Stimulated activated CD8-positive, alpha-beta memory T cell treated with anti-CD3 and anti-CD28 coated beads, Interleukin-4, amount 100 ng/mL, for 4 hours (primary cell): ENCODE data around the gene TTC21B.

Experiments
- DNase-seq, 2 donors: peaks; one replicate each; pipeline ENCODE4 v3.0.0-alpha.2; 2020; ENCODE audit warnings: low read depth in 2 of 2, low spot score in 1 of 2

The TTC21B gene

DNA sequence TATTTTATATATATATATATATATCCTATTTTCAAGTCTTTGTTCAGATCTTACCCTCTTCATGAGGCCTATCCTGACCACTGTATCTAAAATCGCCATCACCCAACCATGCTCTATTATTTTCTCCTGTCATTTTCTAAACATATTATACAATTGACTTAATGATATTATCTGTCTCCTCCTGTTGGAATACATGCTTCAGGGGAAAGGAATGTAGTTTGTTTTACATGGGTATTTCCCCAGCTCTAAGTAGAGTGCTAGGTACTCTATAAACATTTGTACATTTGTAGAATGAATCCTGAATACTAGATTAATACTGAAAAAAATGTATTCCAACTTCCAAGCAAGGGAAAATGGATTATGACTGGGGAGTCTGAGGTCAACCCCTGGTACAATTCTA lies 26.2 kb downstream of the TTC21B start:
- no peak for DNase-seq

DNA sequence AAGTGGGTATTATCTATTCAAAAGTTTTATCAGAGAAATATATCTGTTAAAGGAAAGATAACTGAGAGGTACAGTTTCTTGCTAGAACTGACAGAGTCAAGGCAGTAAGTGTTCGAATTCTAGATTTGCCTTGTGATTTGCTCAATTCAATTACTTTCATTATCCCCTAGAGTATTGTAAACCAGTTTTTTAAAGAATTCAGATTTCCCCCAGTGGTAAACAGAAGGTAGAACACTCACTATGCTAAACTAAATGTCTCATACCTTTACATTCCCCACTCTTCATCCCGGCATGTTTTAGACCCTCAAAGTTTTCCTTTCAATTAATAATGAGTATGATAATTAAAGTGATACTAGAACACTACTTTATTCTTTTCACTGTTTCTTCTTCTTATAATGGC lies 28.6 kb downstream of the TTC21B start:
- no peak for DNase-seq

DNA sequence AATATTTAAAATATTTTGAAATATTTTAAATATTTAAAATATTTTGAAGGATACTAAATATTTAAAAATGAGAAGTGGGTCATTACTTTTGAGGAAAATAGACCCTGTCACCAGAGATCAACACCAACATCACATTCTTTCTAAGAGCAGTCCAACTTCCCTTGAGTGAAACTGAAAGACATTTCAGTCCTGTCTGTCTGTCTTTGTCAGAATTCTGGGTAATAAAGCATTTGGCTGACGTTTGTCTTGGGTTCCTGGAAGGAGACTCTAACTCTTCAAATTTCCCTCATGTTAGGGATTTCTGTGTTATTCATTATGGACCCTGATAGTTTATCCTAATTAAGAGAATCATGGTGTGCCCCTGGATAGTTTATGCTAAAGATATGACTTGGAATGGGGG lies 32.8 kb downstream of the TTC21B start:
- DNase-seq: no peak

DNA sequence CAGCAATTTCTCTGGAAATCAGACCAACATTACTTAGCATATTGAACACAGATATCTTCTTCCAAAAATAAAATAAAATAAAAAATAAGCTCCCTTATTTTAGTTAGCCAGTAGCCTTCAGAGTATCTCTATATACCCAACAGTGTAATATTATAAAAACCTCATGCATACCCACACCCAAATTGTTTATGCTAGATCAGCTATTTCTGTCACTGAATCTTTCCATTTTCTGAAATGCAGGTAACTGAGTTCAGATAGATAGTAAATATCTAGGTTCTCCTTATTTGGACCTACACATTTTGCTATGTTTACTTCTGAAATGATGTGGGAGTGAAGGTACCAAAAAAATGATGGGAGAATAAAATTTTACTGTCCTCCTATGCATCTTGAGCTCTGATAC lies 39.9 kb downstream of the TTC21B start:
- DNase-seq: no peak

DNA sequence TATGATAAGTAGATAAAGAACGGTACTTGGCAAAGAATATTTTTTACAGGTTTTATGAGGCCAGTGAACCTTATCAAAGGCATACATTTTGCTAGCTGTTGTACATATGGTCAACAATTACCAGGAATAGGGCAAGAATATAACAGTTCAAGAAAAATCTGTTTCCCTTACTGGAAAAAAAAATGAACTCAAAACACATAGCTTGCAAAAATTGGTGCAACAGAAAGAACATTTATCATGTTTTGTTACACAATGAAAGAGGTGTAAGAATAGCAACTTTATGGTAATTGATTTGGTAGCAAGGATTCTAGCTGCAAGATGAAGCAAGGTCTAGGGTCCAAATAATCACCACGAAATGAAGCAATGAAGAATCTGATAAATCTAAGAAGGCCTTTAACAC lies 41.6 kb downstream of the TTC21B start:
- DNase-seq: no peak

DNA sequence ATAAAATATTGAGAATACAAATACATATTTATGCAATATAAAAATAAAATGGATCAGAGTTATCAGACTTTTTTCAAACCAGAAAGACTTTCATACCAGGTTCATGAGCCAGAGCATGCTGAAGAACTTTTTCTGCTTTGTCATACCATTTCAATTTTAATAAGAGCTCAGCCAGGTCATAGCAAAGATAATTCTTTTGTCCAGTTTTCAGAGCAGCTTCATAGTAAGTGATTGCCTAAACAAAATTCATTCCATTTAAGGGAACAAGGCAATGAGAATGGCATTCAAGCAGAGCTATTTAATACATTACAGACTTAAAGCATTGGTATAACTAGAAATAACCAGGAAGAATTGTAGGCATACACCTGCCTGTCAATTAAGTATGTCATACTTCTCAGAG lies 42.3 kb downstream of the TTC21B start:
- DNase-seq: no peak

DNA sequence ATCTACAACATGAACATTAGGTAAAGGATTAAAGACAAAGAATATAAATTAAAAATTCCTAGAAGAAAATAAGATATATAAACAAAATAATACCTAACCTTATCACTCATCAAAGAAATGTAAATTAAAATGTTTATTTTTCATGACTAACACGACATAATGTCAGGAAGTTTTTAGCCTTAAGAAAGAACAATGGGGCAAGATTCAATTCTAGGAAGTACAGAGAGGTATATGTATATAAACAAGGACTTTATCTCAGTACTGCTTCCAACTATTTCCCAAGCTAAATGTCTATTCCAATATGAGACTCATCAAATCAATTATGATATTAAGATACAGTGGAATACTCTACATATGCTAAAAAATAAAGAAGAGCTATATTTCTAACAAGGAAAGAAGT lies 44.1 kb downstream of the TTC21B start:
- DNase-seq: no peak

DNA sequence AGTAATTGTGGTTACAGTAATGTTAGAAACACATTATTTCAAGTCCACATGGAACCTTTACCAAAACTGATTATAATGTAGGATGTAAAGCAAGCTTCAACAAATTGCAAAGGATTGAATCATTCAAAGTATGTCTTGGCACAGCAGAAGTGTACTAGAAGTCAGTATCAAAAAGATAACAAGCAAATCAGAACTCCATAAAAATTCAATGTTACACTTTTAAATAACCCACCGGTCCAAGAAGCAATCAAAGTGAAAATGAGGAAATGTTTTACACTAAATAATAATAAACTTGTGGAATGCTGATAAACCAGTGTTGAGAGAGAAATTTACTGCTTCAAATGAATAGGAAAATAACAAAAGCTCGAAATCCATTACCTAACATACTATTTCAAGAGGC lies 47.7 kb downstream of the TTC21B start:
- no peak for DNase-seq

DNA sequence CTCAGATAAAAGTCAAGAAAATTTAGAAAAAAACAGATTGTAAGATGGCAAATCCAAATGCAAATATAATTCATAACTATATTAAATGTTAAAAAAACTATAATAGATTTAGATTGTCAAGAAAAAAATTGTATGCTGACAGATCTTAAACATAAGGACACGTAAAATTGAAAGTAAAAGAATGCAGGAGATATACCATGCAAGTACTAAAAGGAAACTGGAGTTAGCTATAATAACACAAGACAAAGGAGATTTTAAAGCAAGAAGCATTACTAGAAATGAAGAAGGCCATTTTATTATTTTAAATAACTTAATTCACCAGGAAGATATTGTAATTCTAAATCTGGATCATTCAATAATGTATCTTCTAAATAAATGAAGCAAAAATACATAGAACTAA lies 48.3 kb downstream of the TTC21B start:
- no peak for DNase-seq

DNA sequence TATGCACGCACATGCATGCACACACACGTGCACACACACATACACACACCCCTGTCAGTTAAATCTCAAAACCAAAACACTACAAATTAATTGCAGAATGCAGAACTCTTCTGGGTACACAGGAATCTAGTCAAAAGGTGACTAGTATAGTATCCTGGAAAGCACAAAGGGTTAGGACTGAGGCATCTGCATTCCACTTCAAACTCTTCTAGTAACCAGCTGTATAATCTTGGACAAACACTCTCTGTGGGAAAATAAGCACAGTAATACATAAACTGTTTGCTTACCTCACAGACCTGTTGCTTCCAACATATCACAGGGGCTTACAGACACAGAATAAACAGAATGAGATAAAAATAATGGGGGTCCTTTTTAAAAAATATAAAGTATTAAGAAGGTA lies 49.1 kb downstream of the TTC21B start:
- DNase-seq: no peak

DNA sequence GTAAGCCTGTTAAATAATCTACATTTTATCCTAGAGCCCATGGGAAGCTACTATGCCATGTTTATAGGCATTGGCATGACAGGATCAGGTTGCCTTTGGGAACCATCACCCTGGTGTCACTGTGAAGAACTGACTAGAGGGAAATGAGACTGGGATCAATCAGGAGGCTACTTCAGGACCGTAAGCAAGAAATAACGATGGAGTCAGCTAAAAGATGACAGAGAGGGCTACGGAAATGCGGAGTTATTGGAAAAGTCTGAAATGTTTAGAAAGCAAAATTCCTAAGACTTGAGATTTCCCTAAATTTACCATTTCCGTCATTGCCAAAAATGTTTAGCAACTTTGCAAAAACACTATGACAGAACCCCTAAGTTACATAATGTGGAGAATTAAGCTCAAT lies 50.2 kb downstream of the TTC21B start:
- DNase-seq: no peak

DNA sequence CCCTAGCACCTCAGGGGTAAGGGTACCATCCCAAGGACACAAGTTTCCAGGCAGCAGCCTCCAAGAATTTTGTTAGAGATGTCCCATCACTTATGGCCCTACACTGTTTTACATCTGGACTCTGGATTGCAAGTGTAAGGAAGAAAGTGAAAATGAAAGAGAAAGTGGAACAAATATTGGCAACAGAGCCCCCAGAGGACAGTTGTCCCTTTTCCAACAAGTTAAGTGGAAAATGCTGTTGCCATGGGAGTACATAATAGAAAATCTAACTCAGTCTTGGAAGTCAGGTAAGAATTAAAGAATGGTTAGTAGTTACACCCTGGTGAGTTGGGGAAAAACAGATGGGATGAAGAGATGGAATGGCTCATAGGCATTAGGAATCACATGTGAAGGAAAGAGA lies 50.6 kb downstream of the TTC21B start:
- no peak for DNase-seq

DNA sequence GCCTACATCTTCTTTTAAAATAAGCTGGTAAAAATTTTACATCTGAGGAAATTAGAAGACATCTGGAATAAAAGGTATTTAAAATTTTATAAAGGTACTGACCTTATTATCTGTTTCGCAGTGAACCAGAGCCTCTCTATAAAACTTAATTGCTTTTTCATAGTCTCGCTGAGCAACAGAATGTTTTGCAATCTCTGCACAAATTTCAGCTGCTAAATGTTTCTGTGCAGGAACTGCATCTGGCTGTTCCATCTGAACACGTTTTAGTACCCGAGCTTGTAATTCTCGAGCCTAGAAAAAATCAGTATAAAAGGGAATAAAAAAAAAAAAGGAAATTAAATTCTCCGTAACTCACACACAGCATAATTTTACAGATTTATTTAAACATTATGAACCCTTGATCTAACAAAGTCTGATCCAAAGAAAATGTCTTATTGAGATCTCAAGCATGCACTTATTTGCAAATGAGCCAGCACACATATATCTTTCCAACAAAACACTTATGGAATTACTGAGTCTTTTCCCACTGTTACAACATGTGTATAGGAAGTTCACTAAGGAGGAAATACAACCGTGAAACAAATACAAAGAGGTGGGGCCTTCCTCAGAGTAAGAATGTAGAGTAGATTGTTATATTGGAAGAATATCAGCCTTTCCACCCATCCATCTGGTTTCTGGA lies 51.8 kb downstream of the TTC21B start:
- DNase-seq: no peak

DNA sequence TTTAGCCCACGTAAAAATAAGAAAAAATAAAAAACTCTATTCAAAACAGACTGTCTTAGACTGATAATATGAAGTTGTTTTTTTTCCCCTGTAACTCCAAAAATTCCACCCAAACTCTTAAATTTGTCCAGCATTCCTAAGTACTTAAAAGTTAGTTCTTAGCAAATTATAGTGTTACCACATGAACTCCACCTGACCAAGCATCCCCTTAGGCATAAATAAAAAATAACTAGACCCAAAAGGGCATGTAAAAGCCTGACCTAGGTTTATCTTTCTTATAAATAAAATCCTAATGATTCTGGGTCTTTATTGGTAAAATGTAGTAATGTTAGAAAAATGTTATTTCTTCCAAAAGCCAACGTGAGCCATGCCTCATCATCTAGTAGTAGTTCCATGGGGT lies 54.3 kb downstream of the TTC21B start:
- no peak for DNase-seq

DNA sequence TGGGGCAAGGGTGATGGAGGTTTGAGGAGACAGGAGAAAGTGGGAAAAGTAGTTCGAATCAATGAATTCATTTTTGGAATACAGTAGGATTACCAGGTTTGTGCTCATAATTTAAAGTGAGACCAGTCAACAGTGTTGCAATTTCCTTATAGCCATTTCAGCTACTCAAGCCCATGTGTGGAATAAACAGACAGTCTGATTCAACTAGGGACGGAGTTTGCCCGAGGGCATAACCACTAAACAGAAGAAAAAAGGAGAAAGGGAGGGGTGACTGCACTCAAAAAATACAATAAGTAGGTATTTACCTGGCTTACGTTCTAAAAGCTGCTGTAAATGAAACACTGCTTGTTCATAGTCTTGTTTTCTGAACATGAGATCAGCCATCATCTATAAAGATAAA lies 55.2 kb downstream of the TTC21B start:
- DNase-seq: no peak

DNA sequence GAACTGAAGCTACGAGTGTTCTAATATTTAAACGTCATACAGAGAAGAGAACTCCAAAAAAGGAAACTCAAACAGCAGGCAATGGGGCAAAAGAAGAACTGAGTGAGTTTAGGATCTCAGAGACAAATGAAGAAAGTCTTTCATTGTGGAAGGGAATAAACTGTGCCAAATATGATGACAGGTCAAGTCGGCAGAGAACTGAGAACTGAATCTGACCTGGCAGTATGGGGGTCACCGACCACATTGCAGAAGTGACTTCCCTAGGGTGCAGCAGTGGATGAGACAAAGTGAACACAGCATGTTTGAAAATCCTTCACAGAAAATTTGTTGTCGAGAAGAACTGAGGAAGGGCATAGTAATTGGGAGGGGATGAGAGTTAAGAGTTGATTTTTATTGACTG lies 55.9 kb downstream of the TTC21B start:
- DNase-seq: no peak

DNA sequence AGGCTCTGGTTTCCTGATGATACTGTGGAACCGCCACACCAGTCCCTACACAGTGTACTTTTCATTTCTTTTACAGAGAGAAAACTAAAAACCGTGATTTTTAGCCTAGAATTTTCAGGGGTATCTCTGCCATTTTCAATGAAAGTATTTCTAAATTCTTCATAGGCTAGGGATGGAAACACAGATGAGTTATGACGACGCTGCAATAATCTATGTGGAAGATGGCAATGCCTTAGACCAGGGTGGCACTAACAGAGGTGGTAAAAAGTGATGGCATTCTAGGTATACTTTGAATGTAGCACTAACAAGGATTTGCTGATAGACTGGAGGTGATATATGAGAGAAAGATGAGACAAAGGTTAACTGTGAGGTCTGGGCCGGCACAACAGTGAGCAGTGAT lies 56.5 kb downstream of the TTC21B start:
- DNase-seq: no peak

DNA sequence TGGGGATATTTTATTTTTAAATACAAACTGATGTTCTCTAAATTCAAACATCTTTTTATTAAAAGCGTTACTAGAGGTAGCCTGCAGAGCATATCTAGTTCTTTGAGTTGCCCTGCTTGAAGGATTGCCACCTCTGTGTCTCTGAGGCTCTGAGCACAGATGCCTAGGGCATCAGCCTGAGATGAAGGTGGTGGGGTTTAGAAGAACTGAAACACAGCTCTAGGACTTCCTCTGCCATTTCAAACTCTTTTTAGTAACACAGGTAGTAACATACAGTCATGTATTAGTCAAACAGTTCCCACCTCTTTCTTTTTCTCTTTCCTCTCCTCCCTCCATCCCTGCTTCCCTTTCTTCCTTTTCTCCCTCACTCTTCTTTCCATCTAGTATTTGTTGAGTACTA lies 57.6 kb downstream of the TTC21B start:
- DNase-seq: no peak

DNA sequence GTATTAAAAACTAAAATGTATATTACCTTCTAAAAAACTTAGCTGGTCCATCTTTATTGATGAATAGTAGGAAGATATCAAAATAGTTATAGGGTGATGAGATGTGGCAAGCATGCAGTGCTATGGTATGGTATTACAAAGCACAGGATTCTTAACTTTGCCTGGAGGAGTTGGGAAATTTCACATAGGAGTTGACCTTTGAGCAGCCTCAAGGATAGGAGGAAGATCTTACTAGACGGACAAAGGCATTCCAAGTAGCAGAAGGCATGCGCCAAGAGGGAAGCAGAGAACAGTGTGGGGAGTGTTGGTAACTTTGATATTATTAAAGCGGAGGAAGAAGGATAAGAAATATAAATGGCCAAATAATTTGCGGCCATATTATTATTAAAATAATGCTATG lies 60.0 kb downstream of the TTC21B start:
- DNase-seq: no peak

DNA sequence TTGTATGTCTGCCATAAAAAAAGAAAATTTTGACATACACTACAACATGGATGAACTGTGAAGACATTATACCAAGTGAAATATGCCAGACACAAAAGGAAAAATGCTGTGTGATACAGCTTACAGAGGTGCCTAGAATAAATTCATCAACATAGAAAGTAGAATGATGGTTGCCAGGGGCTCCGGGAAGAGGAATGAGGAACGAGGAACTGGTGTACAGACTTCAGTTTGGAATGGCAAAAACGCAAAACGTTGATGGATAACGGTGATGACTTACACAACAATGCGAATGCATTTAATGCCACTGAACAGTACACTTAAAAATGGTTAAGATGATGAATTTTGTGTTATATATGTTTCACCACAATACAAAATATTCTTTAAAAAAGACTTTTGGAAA lies 61.0 kb downstream of the TTC21B start:
- DNase-seq: no peak

DNA sequence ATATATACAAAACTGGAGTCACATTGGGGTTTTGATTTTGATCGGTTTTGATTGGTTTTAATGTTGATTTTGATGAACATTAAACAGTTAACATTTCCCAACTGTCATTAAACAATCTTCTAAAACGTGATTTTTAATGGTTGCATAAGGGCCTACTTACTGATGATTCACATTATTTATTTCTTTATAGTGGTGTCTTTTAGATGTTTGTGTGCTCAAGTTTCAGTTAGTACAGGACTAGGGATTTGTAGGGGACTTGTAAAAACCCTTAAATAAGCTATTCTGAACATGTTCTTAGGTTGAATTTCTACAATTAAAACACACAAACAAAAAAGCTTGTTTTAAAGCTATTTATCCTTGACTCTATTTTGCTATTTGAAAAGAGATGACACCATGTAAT lies 61.6 kb downstream of the TTC21B start:
- no peak for DNase-seq

DNA sequence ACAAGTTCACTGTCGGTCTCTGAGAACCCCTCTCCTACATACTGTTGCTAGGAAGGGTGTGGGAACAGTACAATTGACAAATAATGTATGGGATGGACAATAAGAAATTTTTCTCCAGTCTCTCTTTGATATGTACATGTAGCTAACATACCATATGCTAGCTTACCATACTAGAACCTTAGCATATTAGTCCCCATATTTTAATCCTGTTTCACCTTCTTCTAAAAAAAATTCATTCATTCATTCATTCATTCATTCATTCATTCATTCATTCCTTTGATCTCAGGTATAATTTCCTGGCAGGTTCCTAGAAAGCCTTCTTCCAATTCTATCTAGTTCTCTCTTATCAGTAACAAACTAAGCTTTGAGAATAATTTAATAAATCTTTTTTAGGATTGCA lies 62.2 kb downstream of the TTC21B start:
- DNase-seq: no peak

DNA sequence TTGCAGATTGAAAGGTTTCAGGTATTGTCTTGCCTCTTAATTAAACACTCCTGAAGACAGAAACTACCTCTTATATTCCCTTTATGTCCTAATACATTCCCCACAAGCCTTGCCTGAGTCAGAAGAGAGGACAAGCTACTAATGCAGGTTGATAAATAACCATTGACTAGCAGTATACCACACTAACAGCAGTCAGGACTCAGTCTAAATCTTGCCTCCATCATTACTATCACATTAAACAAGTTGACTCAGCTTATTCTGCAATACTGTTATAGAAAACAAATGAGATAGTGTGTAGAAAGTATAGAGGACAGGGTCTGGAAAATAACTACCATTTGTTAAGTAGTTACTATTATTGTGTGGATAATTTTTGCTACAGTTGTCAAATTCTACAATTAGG lies 63.8 kb downstream of the TTC21B start:
- no peak for DNase-seq

DNA sequence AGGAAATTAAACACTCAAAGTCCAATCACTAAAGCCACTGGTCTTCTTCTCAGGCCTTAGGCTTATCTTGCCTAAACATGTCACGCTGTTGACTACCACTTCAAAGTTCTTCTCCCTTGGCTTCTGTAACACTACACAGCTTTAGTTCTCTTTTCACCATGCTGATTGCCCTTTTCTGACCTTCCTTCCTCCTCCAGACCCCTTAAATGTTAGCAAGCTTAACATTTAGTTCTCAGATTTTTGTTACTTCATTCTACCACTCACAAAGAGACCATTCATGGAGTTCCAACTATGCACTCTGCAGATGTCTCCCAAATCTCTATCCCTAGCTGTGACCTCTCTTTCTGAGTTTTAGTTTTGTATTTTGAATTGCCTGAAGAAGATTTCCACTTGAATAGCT lies 64.4 kb downstream of the TTC21B start:
- DNase-seq: no peak
